LNCAP (cell line): Measurements from ENCODE around the gene AMN1.

Source experiments
- TF ChIP-seq, protein P1 (sequence below): fragments of 450-650 bp; IDR thresholded peaks from 2 replicates; pipeline ENCODE4 v1.5.1; 2017; ENCODE audit warnings: mild to moderate bottlenecking

Gene AMN1

DNA sequence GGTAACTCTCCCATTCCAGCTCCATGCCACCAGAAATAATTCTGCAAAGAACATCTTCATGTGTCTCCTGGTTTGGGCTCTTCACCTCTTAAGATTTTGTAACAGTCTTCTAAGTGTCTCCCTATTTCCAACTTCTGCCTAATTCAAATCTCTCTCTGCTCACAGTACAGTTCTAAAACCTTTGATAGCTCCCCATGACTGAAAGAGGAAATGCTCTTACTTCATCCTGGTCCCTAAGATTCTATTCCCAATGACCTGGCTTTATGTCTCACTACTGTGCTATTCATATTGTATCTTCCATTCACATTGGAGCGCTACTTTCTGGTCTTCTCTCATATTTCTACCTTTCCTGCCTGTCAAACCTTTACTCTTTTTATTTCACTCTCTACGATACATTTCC, 1.6 kb downstream of the AMN1 start:
- TF ChIP-seq, protein P1, sequence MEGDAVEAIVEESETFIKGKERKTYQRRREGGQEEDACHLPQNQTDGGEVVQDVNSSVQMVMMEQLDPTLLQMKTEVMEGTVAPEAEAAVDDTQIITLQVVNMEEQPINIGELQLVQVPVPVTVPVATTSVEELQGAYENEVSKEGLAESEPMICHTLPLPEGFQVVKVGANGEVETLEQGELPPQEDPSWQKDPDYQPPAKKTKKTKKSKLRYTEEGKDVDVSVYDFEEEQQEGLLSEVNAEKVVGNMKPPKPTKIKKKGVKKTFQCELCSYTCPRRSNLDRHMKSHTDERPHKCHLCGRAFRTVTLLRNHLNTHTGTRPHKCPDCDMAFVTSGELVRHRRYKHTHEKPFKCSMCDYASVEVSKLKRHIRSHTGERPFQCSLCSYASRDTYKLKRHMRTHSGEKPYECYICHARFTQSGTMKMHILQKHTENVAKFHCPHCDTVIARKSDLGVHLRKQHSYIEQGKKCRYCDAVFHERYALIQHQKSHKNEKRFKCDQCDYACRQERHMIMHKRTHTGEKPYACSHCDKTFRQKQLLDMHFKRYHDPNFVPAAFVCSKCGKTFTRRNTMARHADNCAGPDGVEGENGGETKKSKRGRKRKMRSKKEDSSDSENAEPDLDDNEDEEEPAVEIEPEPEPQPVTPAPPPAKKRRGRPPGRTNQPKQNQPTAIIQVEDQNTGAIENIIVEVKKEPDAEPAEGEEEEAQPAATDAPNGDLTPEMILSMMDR: no peak

DNA sequence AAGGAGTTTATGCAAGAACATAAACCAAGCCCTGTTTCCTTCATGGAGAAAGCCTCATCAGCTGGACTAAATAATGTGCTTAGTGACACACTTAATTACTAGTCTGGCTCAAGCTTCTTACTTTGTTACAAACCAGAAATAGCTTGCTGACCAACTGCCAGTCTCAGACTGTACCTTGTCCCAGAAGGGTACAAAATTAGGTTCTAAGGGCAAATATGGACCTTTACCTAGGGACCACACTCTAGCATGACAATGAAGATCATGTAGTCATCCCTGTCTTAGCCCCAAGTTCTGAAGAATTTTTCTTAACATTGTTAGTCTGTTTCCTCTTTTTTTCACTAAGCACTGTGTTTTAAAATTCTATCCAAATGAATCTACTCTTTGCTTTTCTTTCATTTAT, 2.2 kb downstream of the AMN1 start:
- TF ChIP-seq, protein P1: no peak

DNA sequence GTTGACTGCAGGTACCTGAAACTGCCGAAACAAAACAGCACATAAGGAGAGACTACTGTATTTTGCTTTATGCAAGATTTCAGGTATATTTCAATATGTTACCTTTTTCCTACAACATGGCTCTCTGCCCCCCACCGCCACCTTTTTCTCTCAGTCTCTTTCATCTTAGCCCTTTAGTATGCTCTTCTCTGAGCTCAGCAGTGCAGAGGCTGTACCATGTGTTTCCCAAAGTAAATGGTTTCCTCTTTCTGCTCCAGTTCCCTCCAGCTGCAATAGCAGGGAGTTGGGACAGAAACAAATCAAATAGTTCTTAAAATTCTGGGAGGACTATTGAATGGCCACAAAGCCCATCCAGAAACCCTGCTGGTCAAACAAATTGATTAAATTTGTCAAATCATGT, 4.3 kb downstream of the AMN1 start:
- TF ChIP-seq, protein P1: no peak

DNA sequence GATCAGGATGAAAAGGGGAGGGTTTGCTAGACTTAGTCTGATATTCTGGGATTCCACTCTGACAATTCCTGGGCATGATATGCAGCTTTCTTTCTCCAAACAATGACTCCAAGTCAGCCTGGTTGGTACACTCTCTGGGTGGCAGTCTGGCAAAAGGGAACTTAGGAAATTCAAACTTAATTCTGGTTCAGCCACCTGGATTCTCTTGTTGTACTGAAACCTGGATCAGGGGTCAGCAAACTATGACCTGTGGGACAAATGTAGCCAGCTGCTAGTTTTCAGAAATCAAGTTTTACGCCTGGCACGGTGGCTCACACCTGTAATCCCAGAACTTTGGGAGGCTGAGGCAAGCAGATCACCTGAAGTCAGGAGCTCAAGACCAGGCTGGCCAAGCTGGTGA, 6.2 kb downstream of the AMN1 start:
- TF ChIP-seq, protein P1: no peak

DNA sequence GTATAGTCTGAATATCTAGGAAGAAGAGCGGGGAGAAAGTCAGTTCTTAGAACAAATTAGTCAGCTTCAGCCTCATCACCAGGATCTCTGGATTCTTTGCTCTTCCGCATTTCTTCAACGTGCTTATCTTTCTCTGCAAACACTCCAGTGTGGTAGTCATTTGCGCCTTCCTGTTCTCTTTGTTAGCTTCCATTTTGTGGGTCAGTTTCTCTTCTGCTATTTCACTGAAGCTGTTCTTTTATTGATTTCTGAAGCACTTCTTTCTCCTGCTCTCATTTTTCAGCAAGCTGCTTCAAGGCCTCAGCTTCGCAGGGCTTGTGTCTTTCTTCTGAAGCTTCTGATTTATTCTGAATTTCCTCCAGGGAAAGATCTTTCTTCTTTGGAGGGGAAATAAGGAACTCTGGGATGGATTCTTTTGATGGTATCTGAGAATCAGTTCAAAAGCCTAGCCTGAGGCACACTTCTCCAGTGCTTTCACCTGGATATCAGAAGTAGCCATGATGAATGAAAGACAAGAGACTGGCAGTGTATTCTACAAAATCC, 13.5 kb downstream of the AMN1 start:
- TF ChIP-seq, protein P1: no peak

GRCh38 chr12:31714406-31715271, 14.2 kb downstream of the AMN1 start:
- TF ChIP-seq, protein P1: no peak

DNA sequence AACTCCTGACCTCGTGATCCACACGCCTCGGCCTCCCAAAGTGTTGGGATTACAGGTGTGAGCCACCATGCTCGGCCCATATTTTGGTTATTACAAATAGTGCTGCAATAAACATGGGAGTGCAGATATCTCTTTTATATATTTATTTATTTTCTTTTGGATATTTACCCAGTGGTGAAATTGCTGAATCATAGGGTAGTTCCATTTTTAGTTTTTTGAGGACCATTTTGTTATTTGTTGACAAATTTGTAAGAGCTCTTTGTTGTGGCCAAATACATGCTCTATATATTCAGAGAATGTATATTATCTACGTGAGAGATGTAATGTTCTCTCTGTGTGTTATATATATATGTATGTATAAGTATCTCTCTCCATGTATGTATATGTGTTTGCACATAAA, 15.9 kb downstream of the AMN1 start:
- TF ChIP-seq, protein P1: no peak
